CD14-positive monocyte (primary cell): Measurements from ENCODE around the gene ALG5. TPM values are rescaled to one million over a fixed set of nuclear protein-coding genes. Genes with fewer than 3 reads are reported as not detected.

Experiments
- DNase-seq, 3 donors: peaks; one replicate each; pipeline ENCODE4 v3.0.0-alpha.2; 2011 to 2022
- H2AFZ ChIP-seq: 2 replicates; pipeline ENCODE4 v1.6.0; 2012; ENCODE audit warnings: mild to moderate bottlenecking, low read depth, low read length, inconsistent platforms; ENCODE audit not compliant: insufficient read depth, poor library complexity, severe bottlenecking
- H3K27ac ChIP-seq, 2 donors: 1 replicate in 1 of 2; 2 replicates in 1 of 2; pipeline ENCODE4 v1.5.1; 2012 to 2013; ENCODE audit warnings: low read length in 2 of 2, control low read depth in 1 of 2, inconsistent platforms in 1 of 2, low read depth in 1 of 2, mild to moderate bottlenecking in 1 of 2
- H3K27me3 ChIP-seq, 2 donors: one replicate each; pipeline versions ENCODE4 v1.6.0 to v1.6.1; 2011 to 2013; ENCODE audit warnings: low read length in 2 of 2; ENCODE audit not compliant: control insufficient read depth in 2 of 2, insufficient read depth in 2 of 2
- H3K36me3 ChIP-seq, 2 donors: replicated peaks in 1 of 2; 1 replicate in 1 of 2; 2 replicates in 1 of 2; pipeline versions ENCODE4 v1.5.1 to v1.6.1; 2012 to 2013; ENCODE audit warnings: low read length in 2 of 2, control low read depth in 1 of 2, inconsistent platforms in 1 of 2, mild to moderate bottlenecking in 1 of 2; ENCODE audit not compliant: insufficient read depth in 2 of 2, control insufficient read depth in 1 of 2
- H3K4me1 ChIP-seq, 2 donors: 1 replicate in 1 of 2; 2 replicates in 1 of 2; pipeline versions ENCODE4 v1.5.1 to v1.6.1; 2012 to 2013; ENCODE audit warnings: low read length in 2 of 2, control low read depth in 1 of 2, inconsistent platforms in 1 of 2, mild to moderate bottlenecking in 1 of 2, moderate library complexity in 1 of 2; ENCODE audit not compliant: insufficient read depth in 2 of 2, control insufficient read depth in 1 of 2
- H3K4me2 ChIP-seq: replicated peaks from 2 replicates; pipeline ENCODE3; 2012; ENCODE audit warnings: low read length, moderate library complexity, mild to moderate bottlenecking; ENCODE audit not compliant: poor library complexity, severe bottlenecking; ENCODE audit errors: extremely low read depth
- H3K4me3 ChIP-seq, 3 experiments: fragments of 200-600 bp in 1 of 3; sonication (generic) in 1 of 3; replicated peaks in 1 of 3; 1 replicate in 2 of 3; 2 replicates in 1 of 3; pipeline ENCODE4 v1.5.1; 2011 to 2013; ENCODE audit warnings: low read length in 3 of 3, mild to moderate bottlenecking in 3 of 3, control low read depth in 2 of 3, low read depth in 2 of 3, inconsistent platforms in 1 of 3, moderate library complexity in 1 of 3
- H3K79me2 ChIP-seq: 2 replicates; pipeline ENCODE4 v1.6.0; 2012; ENCODE audit warnings: mild to moderate bottlenecking, control low read depth, inconsistent platforms, low read length, moderate library complexity; ENCODE audit not compliant: insufficient read depth
- H3K9ac ChIP-seq: 2 replicates; pipeline ENCODE4 v1.6.0; 2017; ENCODE audit warnings: low read length, mild to moderate bottlenecking; ENCODE audit not compliant: insufficient read depth, poor library complexity, severe bottlenecking
- H3K9me3 ChIP-seq, 2 donors: replicated peaks in 1 of 2; 1 replicate in 1 of 2; 2 replicates in 1 of 2; pipeline versions ENCODE4 v1.5.1 to v1.6.1; 2012 to 2013; ENCODE audit warnings: low read length in 2 of 2, control low read depth in 1 of 2; ENCODE audit not compliant: control insufficient read depth in 1 of 2, insufficient read depth in 1 of 2
- H4K20me1 ChIP-seq: 2 replicates; pipeline ENCODE4 v1.6.0; 2012; ENCODE audit warnings: mild to moderate bottlenecking, low read length, control low read depth, moderate library complexity; ENCODE audit not compliant: insufficient read depth
- H3K27ac Mint-ChIP-seq, 7 donors: one replicate each; pipeline ENCODE4 v1.8.0; 2020; ENCODE audit warnings: mild to moderate bottlenecking in 7 of 7, mixed read lengths in 7 of 7, moderate library complexity in 6 of 7, inconsistent platforms in 2 of 7
- H3K27me3 Mint-ChIP-seq, 3 donors: one replicate each; pipeline ENCODE4 v1.8.0; 2021 to 2022; ENCODE audit warnings: low read depth in 3 of 3, mild to moderate bottlenecking in 3 of 3, mixed read lengths in 3 of 3, moderate library complexity in 3 of 3, inconsistent platforms in 1 of 3
- H3K36me3 Mint-ChIP-seq, 2 donors: one replicate each; pipeline ENCODE4 v1.8.0; 2020; ENCODE audit warnings: mixed read lengths in 2 of 2, inconsistent platforms in 1 of 2, mild to moderate bottlenecking in 1 of 2
- H3K4me1 Mint-ChIP-seq: one replicate; pipeline ENCODE4 v1.8.0; 2020; ENCODE audit warnings: mild to moderate bottlenecking, mixed read lengths
- H3K4me3 Mint-ChIP-seq, 2 donors: one replicate each; pipeline ENCODE4 v1.8.0; 2020; ENCODE audit warnings: mild to moderate bottlenecking in 2 of 2, mixed read lengths in 2 of 2, moderate library complexity in 1 of 2
- H3K9me3 Mint-ChIP-seq, 7 donors: one replicate each; pipeline ENCODE4 v1.8.0; 2020 to 2022; ENCODE audit warnings: mixed read lengths in 7 of 7, mild to moderate bottlenecking in 6 of 7, moderate library complexity in 6 of 7, inconsistent platforms in 2 of 7
- CTCF ChIP-seq: fragments of 200-600 bp; IDR thresholded peaks from one replicate; pipeline ENCODE4 v1.8.0; 2022; ENCODE audit warnings: antibody characterized with exemption, mild to moderate bottlenecking
- WGBS: methylation state at CpG from one replicate; pipeline ENCODE4 v1.1.5; 2013; ENCODE audit warnings: missing lambda C conversion rate; ENCODE audit not compliant: insufficient coverage; 5-methylcytosine and 5-hydroxymethylcytosine counted together
- intact Hi-C, 2 donors: fragments of 100-400 bp; cut with micrococcal nuclease; formaldehyde crosslinking; loops; one replicate each; pipeline versions ENCODE4 v1.15.0 to v1.15.1; 2023
- polyA plus RNA-seq, 3 donors: library from polyadenylated mRNA; depleted of rRNA in 1 of 3; unstranded in 2 of 3; stranded (reverse) in 1 of 3; fragments of 300-500 nt in 2 of 3; fragments of >200 nt in 1 of 3; fragmentation: Illumina TruSeq in 2 of 3; gene quantifications; 1 replicate in 2 of 3; 2 replicates in 1 of 3; pipeline ENCODE4 v1.2.3, GENCODE V29; 2012 to 2021

ALG5 gene
- polyA plus RNA-seq, 3 donors, result 19.3 to 77.5 (median 73.3) TPM

GRCh38 chr13:37037241-37037640 is 38.1 kb upstream of the ALG5 start:
- H3K4me3 ChIP-seq, result no peak overlapping the region
- Mint-ChIP-seq H3K27ac (no peak overlapping the region), H3K4me3 (no peak overlapping the region), H3K9me3 (no peaks in the 10 kb centered on the region), H3K27me3 (no peaks in the 10 kb centered on the region), H3K4me1 (no peaks in the 10 kb centered on the region), H3K36me3 (peaks cover 79 to 89% of the 10 kb centered on the region in 2 donors)
- intact Hi-C loops, result no loop called here
- no peak overlapping the region for H3K27ac ChIP-seq
- no peaks in the 10 kb centered on the region for H3K27me3 ChIP-seq
- no CpG with 5 or more reads among the region's 3 CpGs for WGBS
- TF ChIP-seq CTCF, result no peak
- H3K36me3 ChIP-seq, result peaks cover 94 to 99% of the 10 kb centered on the region in 2 donors
- no peaks in the 10 kb centered on the region for H3K9me3 ChIP-seq
- no peak overlapping the region for H3K9ac ChIP-seq
- H3K4me2 ChIP-seq, result no peak overlapping the region
- no peak overlapping the region for H2AFZ ChIP-seq
- no peaks in the 10 kb centered on the region for H4K20me1 ChIP-seq
- no peaks in the 10 kb centered on the region for H3K4me1 ChIP-seq
- DNase-seq, result no peak
- H3K79me2 ChIP-seq, result peaks cover 2% of the 10 kb centered on the region

GRCh38 chr13:37029617-37030016 is 30.5 kb upstream of the ALG5 start:
- Mint-ChIP-seq H3K27ac (no peak overlapping the region), H3K4me3 (no peak overlapping the region), H3K9me3 (no peaks in the 10 kb centered on the region), H3K4me1 (no peaks in the 10 kb centered on the region), H3K27me3 (no peaks in the 10 kb centered on the region), H3K36me3 (peaks cover 66 to 78% of the 10 kb centered on the region in 2 donors)
- Histone ChIP-seq H3K4me1 (no peaks in the 10 kb centered on the region), H3K27me3 (no peaks in the 10 kb centered on the region), H3K36me3 (peaks cover 96 to 98% of the 10 kb centered on the region in 2 donors), H3K9me3 (no peaks in the 10 kb centered on the region), H4K20me1 (no peaks in the 10 kb centered on the region), H3K9ac (no peak overlapping the region), H3K4me2 (no peak overlapping the region), H3K27ac (no peak overlapping the region), H3K4me3 (no peak overlapping the region), H2AFZ (no peak overlapping the region), H3K79me2 (no peaks in the 10 kb centered on the region)
- DNase-seq, result no peak
- intact Hi-C loops, result no loop called here
- WGBS, result no CpG with 5 or more reads among the region's 4 CpGs
- no peak for TF ChIP-seq CTCF
